HepG2 (cell line): ENCODE measurements around the gene NFKB1. TPM values are rescaled to one million over a fixed set of nuclear protein-coding genes. Genes with fewer than 3 reads are reported as not detected.

ENCODE experiments used
- AKAP8 ChIP-seq: sonication (generic); formaldehyde crosslinking; IDR thresholded peaks from 2 replicates; pipeline ENCODE4 v1.5.1; 2020; ENCODE audit warnings: mild to moderate bottlenecking, missing genetic modification reagents
- ARNT ChIP-seq: fragments of 450-650 bp; IDR thresholded peaks from 2 replicates; pipeline ENCODE4 v1.6.1; 2017
- BRD4 ChIP-seq: sonication (generic); formaldehyde crosslinking; IDR thresholded peaks from 2 replicates; pipeline ENCODE4 v1.4.0; 2020; ENCODE audit warnings: missing genetic modification reagents
- ELF1 ChIP-seq: sonication (generic); formaldehyde crosslinking; IDR thresholded peaks from 2 replicates; pipeline ENCODE4 v1.4.0; 2020; ENCODE audit warnings: missing genetic modification reagents
- KAT2B ChIP-seq: fragments of 150-350 bp; IDR thresholded peaks from 2 replicates; pipeline ENCODE4 v1.6.1; 2014; ENCODE audit warnings: low read depth, low read length, borderline replicate concordance
- KLF15 ChIP-seq: sonication (generic); formaldehyde crosslinking; IDR thresholded peaks from 2 replicates; pipeline ENCODE4 v1.8.1; 2023; ENCODE audit warnings: borderline replicate concordance, mild to moderate bottlenecking, inconsistent platforms, missing genetic modification reagents, mixed read lengths
- MAF1 ChIP-seq: sonication (generic); formaldehyde crosslinking; IDR thresholded peaks from 2 replicates; pipeline ENCODE4 v1.5.0; 2020; ENCODE audit warnings: missing genetic modification reagents, borderline replicate concordance
- MED8 ChIP-seq: sonication (generic); formaldehyde crosslinking; IDR thresholded peaks from 2 replicates; pipeline ENCODE4 v1.8.1; 2023; ENCODE audit warnings: mild to moderate bottlenecking, missing genetic modification reagents; ENCODE audit not compliant: insufficient replicate concordance
- NCOA5 ChIP-seq: sonication (generic); formaldehyde crosslinking; IDR thresholded peaks from 2 replicates; pipeline ENCODE4 v1.4.0; 2020; ENCODE audit warnings: missing genetic modification reagents
- NR2F2 ChIP-seq: IDR thresholded peaks from 2 replicates; pipeline ENCODE4 v1.6.1; 2012; ENCODE audit warnings: low read depth, inconsistent platforms, borderline replicate concordance
- NRL ChIP-seq: sonication (generic); formaldehyde crosslinking; IDR thresholded peaks from 2 replicates; pipeline ENCODE4 v1.5.0; 2020; ENCODE audit warnings: missing genetic modification reagents, mild to moderate bottlenecking, moderate library complexity, borderline replicate concordance
- PHB2 ChIP-seq: fragments of 450-650 bp; IDR thresholded peaks from 2 replicates; pipeline ENCODE4 v1.6.1; 2018; ENCODE audit not compliant: partially characterized antibody
- PRMT3 ChIP-seq: sonication (generic); formaldehyde crosslinking; IDR thresholded peaks from 2 replicates; pipeline ENCODE4 v1.8.1; 2022; ENCODE audit warnings: low read depth, mild to moderate bottlenecking, moderate library complexity, missing genetic modification reagents, borderline replicate concordance
- REPIN1 ChIP-seq: sonication (generic); formaldehyde crosslinking; IDR thresholded peaks from 2 replicates; pipeline ENCODE4 v1.8.0; 2022; ENCODE audit warnings: missing genetic modification reagents, low read depth, mild to moderate bottlenecking, borderline replicate concordance
- SAP130 ChIP-seq: IDR thresholded peaks from 2 replicates; pipeline ENCODE4 v1.6.1; 2016; ENCODE audit warnings: low read depth
- SP2 ChIP-seq: sonication (generic); formaldehyde crosslinking; IDR thresholded peaks from 2 replicates; pipeline ENCODE4 v1.5.1; 2020; ENCODE audit warnings: mild to moderate bottlenecking, missing genetic modification reagents
- TARDBP ChIP-seq: sonication (generic); formaldehyde crosslinking; IDR thresholded peaks from 2 replicates; pipeline ENCODE4 v1.8.0; 2022; ENCODE audit warnings: mild to moderate bottlenecking, missing genetic modification reagents
- TBX3 ChIP-seq: fragments of 450-650 bp; IDR thresholded peaks from 2 replicates; pipeline ENCODE4 v1.6.1; 2017; ENCODE audit warnings: antibody characterized with exemption, mild to moderate bottlenecking, inconsistent platforms, borderline replicate concordance
- TCF7 ChIP-seq: sonication (generic); IDR thresholded peaks from 2 replicates; pipeline ENCODE4 v1.6.1; 2016; ENCODE audit warnings: antibody characterized with exemption, low read depth
- XRCC5 ChIP-seq: fragments of 200-400 bp; formaldehyde crosslinking; optimal IDR thresholded peaks from 2 replicates; pipeline ENCODE3; 2017; ENCODE audit warnings: mild to moderate bottlenecking, low read length
- ZFP62 ChIP-seq: sonication (generic); formaldehyde crosslinking; IDR thresholded peaks from 2 replicates; pipeline ENCODE4 v1.4.0; 2020; ENCODE audit warnings: missing genetic modification reagents
- ZNF274 ChIP-seq: sonication (generic); formaldehyde crosslinking; IDR thresholded peaks from 2 replicates; pipeline ENCODE4 v1.5.1; 2020; ENCODE audit warnings: mild to moderate bottlenecking, missing genetic modification reagents
- ZNF292 ChIP-seq: sonication (generic); formaldehyde crosslinking; IDR thresholded peaks from 2 replicates; pipeline ENCODE4 v1.8.1; 2022; ENCODE audit warnings: mild to moderate bottlenecking, low read depth, missing genetic modification reagents, borderline replicate concordance
- ZNF644 ChIP-seq: IDR thresholded peaks from 2 replicates; pipeline ENCODE4 v1.6.1; 2016; ENCODE audit warnings: low read depth
- ZNF660 ChIP-seq: sonication (generic); formaldehyde crosslinking; IDR thresholded peaks from 2 replicates; pipeline ENCODE4 v1.5.1; 2020; ENCODE audit warnings: mild to moderate bottlenecking, low read depth, missing genetic modification reagents, borderline replicate concordance
- ZNF792 ChIP-seq: IDR thresholded peaks from 2 replicates; pipeline ENCODE4 v1.6.1; 2016
- ZNF878 ChIP-seq: sonication (generic); formaldehyde crosslinking; IDR thresholded peaks from 2 replicates; pipeline ENCODE4 v1.8.1; 2023; ENCODE audit warnings: mild to moderate bottlenecking, missing genetic modification reagents, moderate library complexity
- ZSCAN30 ChIP-seq: sonication (generic); formaldehyde crosslinking; IDR thresholded peaks from 2 replicates; pipeline ENCODE4 v1.5.0; 2020; ENCODE audit warnings: mild to moderate bottlenecking, missing genetic modification reagents
- polyA plus RNA-seq, 8 experiments: library from polyadenylated mRNA; depleted of rRNA in 3 of 8; stranded (reverse) in 7 of 8; unstranded in 1 of 8; fragments of >200 nt; fragmentation: Illumina TruSeq in 4 of 8; extraction: Trizol in 4 of 8; gene quantifications; 2 replicates each; pipeline versions ENCODE4 v1.2.1 to v1.2.3, GENCODE V29; 2011 to 2016; ENCODE audit warnings: low read depth in 4 of 8, missing spikeins in 1 of 8, mixed read lengths in 1 of 8; ENCODE audit not compliant: insufficient read depth in 1 of 8
- total RNA-seq, 5 experiments: library from RNA; depleted of rRNA; stranded (reverse); fragments of >200 nt; fragmentation: Illumina TruSeq; extraction: Trizol; gene quantifications; 2 replicates each; pipeline ENCODE4 v1.2.3, GENCODE V29; 2016; ENCODE audit warnings: low read depth in 1 of 5
- TF ChIP-seq, protein P1 (sequence below), 2 experiments: fragments of 450-650 bp in 1 of 2; sonication (generic) in 1 of 2; formaldehyde crosslinking; IDR thresholded peaks; 2 replicates each; pipeline versions ENCODE4 v1.5.0 to v1.8.0; 2020 to 2022; ENCODE audit warnings: mild to moderate bottlenecking in 1 of 2, missing genetic modification reagents in 1 of 2
- TF ChIP-seq, protein P2 (sequence below): IDR thresholded peaks from 2 replicates; pipeline ENCODE4 v1.6.1; 2016
- TF ChIP-seq, protein P3 (sequence below): sonication (generic); formaldehyde crosslinking; IDR thresholded peaks from 2 replicates; pipeline ENCODE4 v1.9.0; 2021; ENCODE audit warnings: missing genetic modification reagents, borderline replicate concordance

Gene NFKB1
- total and polyA plus RNA-seq, 2 of the 13 experiments (the other 11 are each of a cell fraction or from before 2014, with no cell fraction given), result 15.4 to 31.6 TPM

DNA sequence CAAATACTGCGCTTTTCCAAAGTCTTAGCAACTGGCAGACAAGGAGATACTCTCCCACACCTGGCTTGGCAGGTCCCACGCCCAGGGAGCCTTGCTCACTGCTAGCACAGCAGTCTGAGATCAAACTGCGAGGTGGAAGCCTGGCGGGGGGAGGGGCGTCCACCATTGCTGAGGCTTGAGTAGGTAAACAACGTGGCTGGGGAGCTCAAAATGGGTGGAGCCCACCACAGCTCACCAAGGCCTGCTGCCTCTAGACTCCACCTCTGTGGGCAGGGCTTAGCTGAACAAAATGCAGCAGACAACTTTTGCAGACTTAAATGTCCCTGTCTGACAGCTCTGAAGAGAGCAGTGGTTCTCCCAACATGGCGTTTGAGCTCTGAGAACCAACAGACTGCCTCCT is 23.0 kb upstream of the NFKB1 start (continued):
- TF ChIP-seq ELF1 (CRISPR knock-in tag) (0 out of 2 replicates have a peak, but pooled peaks have one; percentile 19), MAF1 (CRISPR knock-in tag) (peak; percentile 37; the same call in 1 of the 2 replicates), NRL (no peak), NR2F2 (no peak), ZSCAN30 (no peak), TCF7 (no peak), ZNF644 (CRISPR knock-in tag) (peak; percentile 58; the same call in 1 of the 2 replicates), REPIN1 (CRISPR knock-in tag) (0 out of 2 replicates have a peak, but pooled peaks have one; percentile 15), TARDBP (no peak; the same call in 1 of the 2 replicates), KAT2B (no peak), PHB2 (no peak), KLF15 (CRISPR knock-in tag) (no peak), ZNF292 (CRISPR knock-in tag) (peak; percentile 80; the same call in 1 of the 2 replicates), ARNT (no peak), SP2 (no peak), BRD4 (CRISPR knock-in tag) (0 out of 2 replicates have a peak, but pooled peaks have one; percentile 32), PRMT3 (CRISPR knock-in tag) (no peak), ZNF792 (CRISPR knock-in tag) (no peak), NCOA5 (no peak), MED8 (CRISPR knock-in tag) (no peak), TBX3 (no peak), ZNF660 (CRISPR knock-in tag) (no peak), ZFP62 (CRISPR knock-in tag) (no peak), AKAP8 (no peak), SAP130 (CRISPR knock-in tag) (peak; percentile 56), ZNF878 (no peak), XRCC5 (no peak), ZNF274 (CRISPR knock-in tag) (0 out of 2 replicates have a peak, but pooled peaks have one; percentile 18)
- TF ChIP-seq, protein P1, sequence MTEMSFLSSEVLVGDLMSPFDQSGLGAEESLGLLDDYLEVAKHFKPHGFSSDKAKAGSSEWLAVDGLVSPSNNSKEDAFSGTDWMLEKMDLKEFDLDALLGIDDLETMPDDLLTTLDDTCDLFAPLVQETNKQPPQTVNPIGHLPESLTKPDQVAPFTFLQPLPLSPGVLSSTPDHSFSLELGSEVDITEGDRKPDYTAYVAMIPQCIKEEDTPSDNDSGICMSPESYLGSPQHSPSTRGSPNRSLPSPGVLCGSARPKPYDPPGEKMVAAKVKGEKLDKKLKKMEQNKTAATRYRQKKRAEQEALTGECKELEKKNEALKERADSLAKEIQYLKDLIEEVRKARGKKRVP (CRISPR knock-in tag; IDR thresholded peaks at IDR 0.05), result no peak
- TF ChIP-seq, protein P2, sequence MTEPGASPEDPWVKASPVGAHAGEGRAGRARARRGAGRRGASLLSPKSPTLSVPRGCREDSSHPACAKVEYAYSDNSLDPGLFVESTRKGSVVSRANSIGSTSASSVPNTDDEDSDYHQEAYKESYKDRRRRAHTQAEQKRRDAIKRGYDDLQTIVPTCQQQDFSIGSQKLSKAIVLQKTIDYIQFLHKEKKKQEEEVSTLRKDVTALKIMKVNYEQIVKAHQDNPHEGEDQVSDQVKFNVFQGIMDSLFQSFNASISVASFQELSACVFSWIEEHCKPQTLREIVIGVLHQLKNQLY (CRISPR knock-in tag), result no peak
- TF ChIP-seq, protein P3, sequence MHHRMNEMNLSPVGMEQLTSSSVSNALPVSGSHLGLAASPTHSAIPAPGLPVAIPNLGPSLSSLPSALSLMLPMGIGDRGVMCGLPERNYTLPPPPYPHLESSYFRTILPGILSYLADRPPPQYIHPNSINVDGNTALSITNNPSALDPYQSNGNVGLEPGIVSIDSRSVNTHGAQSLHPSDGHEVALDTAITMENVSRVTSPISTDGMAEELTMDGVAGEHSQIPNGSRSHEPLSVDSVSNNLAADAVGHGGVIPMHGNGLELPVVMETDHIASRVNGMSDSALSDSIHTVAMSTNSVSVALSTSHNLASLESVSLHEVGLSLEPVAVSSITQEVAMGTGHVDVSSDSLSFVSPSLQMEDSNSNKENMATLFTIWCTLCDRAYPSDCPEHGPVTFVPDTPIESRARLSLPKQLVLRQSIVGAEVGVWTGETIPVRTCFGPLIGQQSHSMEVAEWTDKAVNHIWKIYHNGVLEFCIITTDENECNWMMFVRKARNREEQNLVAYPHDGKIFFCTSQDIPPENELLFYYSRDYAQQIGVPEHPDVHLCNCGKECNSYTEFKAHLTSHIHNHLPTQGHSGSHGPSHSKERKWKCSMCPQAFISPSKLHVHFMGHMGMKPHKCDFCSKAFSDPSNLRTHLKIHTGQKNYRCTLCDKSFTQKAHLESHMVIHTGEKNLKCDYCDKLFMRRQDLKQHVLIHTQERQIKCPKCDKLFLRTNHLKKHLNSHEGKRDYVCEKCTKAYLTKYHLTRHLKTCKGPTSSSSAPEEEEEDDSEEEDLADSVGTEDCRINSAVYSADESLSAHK (CRISPR knock-in tag), result no peak
